ENCODE results near the gene UPB1. TPM values are rescaled to one million over a fixed set of nuclear protein-coding genes. Genes with fewer than 3 reads are reported as not detected.

UPB1 gene
- total RNA-seq, 1 experiment from 2014 or later: 0.11 TPM

- H3K36me3 ChIP-seq (ENCODE audit: insufficient read depth, low read length, poor library complexity, severe bottlenecking): no peaks in the 10 kb centered on the region
- H3K9me3 ChIP-seq (ENCODE audit: low read depth, low read length, poor library complexity, severe bottlenecking): no peaks in the 10 kb centered on the region
- H3K27me3 ChIP-seq (replicated peaks; ENCODE audit: insufficient read depth, low read depth, low read length, poor library complexity): no peaks in the 10 kb centered on the region
- no TSS peak for BruUV-seq (replicated peaks)
- no peak overlapping the region for H3K27ac ChIP-seq (ENCODE audit: low read depth, low read length, poor library complexity, severe bottlenecking)
- no peak for DNase-seq (ENCODE audit: low spot score)
- H3K4me1 ChIP-seq (ENCODE audit: insufficient read depth, low read length, poor library complexity, severe bottlenecking): no peaks in the 10 kb centered on the region
- CTCF ChIA-PET: no interaction called here
- TF ChIP-seq, protein P1, sequence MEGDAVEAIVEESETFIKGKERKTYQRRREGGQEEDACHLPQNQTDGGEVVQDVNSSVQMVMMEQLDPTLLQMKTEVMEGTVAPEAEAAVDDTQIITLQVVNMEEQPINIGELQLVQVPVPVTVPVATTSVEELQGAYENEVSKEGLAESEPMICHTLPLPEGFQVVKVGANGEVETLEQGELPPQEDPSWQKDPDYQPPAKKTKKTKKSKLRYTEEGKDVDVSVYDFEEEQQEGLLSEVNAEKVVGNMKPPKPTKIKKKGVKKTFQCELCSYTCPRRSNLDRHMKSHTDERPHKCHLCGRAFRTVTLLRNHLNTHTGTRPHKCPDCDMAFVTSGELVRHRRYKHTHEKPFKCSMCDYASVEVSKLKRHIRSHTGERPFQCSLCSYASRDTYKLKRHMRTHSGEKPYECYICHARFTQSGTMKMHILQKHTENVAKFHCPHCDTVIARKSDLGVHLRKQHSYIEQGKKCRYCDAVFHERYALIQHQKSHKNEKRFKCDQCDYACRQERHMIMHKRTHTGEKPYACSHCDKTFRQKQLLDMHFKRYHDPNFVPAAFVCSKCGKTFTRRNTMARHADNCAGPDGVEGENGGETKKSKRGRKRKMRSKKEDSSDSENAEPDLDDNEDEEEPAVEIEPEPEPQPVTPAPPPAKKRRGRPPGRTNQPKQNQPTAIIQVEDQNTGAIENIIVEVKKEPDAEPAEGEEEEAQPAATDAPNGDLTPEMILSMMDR (conservative IDR thresholded peaks at IDR 0.05; ENCODE audit: low read depth, low read length): no peak
- TF ChIP-seq EZH2 (IDR thresholded peaks at IDR 0.05; ENCODE audit: borderline replicate concordance, low read depth, low read length, poor library complexity, severe bottlenecking): no peak
- intact Hi-C loops (cut with micrococcal nuclease; ENCODE audit: unreplicated experiment): no loop called here
- H3K4me3 ChIP-seq (ENCODE audit: low read depth, low read length, poor library complexity, severe bottlenecking): no peak overlapping the region
- POLR2A ChIA-PET (ENCODE audit: low non-redundant PET): no interaction called here
These were observed 3.7 kb downstream of the UPB1 start for GRCh38 chr22:24498824-24499223.

DNA sequence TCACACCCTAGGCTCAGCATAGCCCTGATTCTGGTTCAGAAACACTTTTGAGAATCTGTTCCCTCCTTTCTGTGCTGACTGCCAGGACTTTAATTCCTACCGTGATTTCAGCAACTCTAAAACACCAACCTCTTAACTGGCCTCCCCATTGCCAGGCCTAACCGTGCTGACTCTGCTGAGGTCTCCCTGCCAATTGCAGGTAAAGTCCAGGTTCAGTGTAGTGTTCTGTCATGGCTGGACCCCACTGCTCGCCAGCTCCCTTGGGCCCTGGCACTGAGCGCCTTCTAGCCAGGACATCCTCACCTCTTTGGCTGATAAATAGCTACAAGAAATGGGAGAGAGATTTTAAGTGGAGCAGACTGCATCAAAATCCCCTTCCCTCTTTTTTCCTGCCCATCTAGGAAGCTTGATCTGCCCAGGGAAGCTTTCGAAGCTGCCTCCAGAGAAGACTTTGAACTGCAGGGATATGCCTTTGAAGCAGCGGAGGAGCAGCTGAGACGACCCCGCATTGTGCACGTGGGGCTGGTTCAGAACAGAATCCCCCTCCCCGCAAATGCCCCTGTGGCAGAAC, 4.7 kb downstream of the UPB1 start:
- POLR2A ChIA-PET (ENCODE audit: low non-redundant PET): no interaction called here
- no peak for TF ChIP-seq EZH2 (IDR thresholded peaks at IDR 0.05; ENCODE audit: borderline replicate concordance, low read depth, low read length, poor library complexity, severe bottlenecking)
- TF ChIP-seq, protein P1 (conservative IDR thresholded peaks at IDR 0.05; ENCODE audit: low read depth, low read length): no peak
- no peak for DNase-seq (ENCODE audit: low spot score)
- Histone ChIP-seq H3K4me3 (ENCODE audit: low read depth, low read length, poor library complexity, severe bottlenecking) (no peak overlapping the region), H3K27me3 (replicated peaks; ENCODE audit: insufficient read depth, low read depth, low read length, poor library complexity) (no peaks in the 10 kb centered on the region), H3K9me3 (ENCODE audit: low read depth, low read length, poor library complexity, severe bottlenecking) (no peaks in the 10 kb centered on the region), H3K4me1 (ENCODE audit: insufficient read depth, low read length, poor library complexity, severe bottlenecking) (no peaks in the 10 kb centered on the region), H3K36me3 (ENCODE audit: insufficient read depth, low read length, poor library complexity, severe bottlenecking) (no peaks in the 10 kb centered on the region), H3K27ac (ENCODE audit: low read depth, low read length, poor library complexity, severe bottlenecking) (no peak overlapping the region)
- no TSS peak for BruUV-seq (replicated peaks)
- intact Hi-C loops (cut with micrococcal nuclease; ENCODE audit: unreplicated experiment): no loop called here
- CTCF ChIA-PET: no interaction called here

- intact Hi-C loops (cut with micrococcal nuclease; ENCODE audit: unreplicated experiment): no loop called here
- no peak for TF ChIP-seq EZH2 (IDR thresholded peaks at IDR 0.05; ENCODE audit: borderline replicate concordance, low read depth, low read length, poor library complexity, severe bottlenecking)
- TF ChIP-seq, protein P1 (conservative IDR thresholded peaks at IDR 0.05; ENCODE audit: low read depth, low read length): no peak
- POLR2A ChIA-PET (ENCODE audit: low non-redundant PET): no interaction called here
These were observed 5.2 kb downstream of the UPB1 start for GRCh38 chr22:24500277-24500820.

More at GRCh38 chr22:24500277-24500820, 5.2 kb downstream of the UPB1 start:
- BruUV-seq (replicated peaks): no TSS peak
- no peaks in the 10 kb centered on the region for H3K36me3 ChIP-seq (ENCODE audit: insufficient read depth, low read length, poor library complexity, severe bottlenecking)
- CTCF ChIA-PET: no interaction called here
- no peaks in the 10 kb centered on the region for H3K27me3 ChIP-seq (replicated peaks; ENCODE audit: insufficient read depth, low read depth, low read length, poor library complexity)
- no peaks in the 10 kb centered on the region for H3K9me3 ChIP-seq (ENCODE audit: low read depth, low read length, poor library complexity, severe bottlenecking)
- DNase-seq (ENCODE audit: low spot score): no peak
- H3K27ac ChIP-seq (ENCODE audit: low read depth, low read length, poor library complexity, severe bottlenecking): no peak overlapping the region
- no peak overlapping the region for H3K4me3 ChIP-seq (ENCODE audit: low read depth, low read length, poor library complexity, severe bottlenecking)
- no peaks in the 10 kb centered on the region for H3K4me1 ChIP-seq (ENCODE audit: insufficient read depth, low read length, poor library complexity, severe bottlenecking)

All from A673 (cell line).